Measurements from ENCODE around the gene THSD4.
"Not testable (repeated sequence)": the region's sequence is repeated elsewhere in the genome, so short reads cannot be mapped to it uniquely, and the experiment has no call there.

THSD4 gene

DNA sequence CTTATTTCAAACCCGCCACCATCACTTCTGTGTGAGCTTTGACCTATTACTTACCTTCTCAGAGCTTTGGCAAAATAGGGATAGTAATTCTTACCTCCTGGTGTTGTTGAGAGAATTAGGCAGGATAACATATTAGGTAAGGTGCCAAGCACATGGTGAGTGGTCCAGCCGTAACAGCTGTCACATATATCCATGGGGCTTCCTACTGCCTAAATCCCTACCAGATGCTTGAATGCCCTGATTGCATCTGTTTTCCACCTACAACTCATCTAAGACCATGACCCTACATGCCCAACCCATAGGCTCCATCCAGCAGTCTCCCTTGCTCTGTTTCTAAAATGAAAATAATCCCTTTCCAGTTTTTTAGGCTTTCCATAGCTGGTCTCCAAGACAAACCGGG is 532.8 kb downstream of the THSD4 start:
- no peak for DNase-seq

DNA sequence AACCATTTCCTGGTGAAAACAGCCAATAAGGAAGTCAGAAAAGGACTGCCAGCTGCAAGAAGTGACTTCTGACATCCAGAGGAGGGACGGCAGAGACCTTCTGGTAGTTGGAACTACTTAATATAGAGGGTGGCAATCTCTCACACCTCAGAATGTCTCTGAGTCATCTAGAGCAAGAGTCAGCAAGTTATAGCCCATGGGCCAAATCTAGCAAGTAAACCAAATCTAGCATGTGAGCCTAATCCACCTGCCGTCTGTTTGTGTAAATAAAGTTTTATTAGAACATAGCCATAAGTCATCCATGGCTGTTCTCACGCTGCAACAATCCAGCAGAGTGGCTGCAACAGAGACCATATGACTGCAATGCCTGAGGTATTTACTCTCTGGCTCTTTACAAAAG is 534.6 kb downstream of the THSD4 start:
- DNase-seq: no peak

DNA sequence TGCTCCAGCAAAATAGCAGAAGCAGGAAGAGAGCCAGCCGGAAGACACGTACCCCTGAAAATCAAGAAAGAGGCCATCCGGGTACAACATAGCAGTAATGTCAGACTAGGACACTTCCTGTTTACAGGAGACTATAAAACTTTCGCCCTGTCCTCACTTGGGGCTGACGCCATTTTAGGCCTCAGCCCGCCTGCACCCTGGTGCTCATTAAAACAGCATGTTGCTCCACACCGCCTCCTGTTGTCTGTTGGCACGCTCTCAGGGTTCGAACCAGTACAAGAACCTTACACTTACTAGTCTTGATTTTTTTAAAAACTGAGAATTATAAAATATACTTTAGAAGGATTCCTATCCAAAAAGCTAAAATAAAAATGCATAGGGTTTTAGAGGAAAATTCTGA is 535.3 kb downstream of the THSD4 start:
- no peak for DNase-seq

DNA sequence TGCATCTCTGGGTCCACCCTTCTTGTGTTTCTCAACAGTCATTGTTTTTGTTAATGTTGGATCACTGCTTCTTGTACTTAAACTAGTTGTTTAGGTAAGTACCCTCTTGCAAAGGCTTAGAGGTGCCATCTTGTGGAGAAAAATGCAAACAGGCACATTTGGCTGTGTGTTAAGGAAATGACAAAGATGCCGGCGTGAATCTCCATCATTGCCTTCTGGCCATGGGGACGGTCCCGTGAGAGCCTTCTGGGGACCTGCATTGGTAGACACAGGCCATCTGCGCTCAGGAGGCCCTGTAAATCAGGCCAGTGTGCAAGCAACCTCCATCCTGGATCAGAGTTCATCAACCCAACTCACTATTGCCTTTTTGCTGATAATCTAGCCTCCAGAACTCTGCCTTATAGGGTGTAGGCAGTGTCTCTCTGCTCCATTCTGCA is 536.5 kb downstream of the THSD4 start:
- DNase-seq: no peak

DNA sequence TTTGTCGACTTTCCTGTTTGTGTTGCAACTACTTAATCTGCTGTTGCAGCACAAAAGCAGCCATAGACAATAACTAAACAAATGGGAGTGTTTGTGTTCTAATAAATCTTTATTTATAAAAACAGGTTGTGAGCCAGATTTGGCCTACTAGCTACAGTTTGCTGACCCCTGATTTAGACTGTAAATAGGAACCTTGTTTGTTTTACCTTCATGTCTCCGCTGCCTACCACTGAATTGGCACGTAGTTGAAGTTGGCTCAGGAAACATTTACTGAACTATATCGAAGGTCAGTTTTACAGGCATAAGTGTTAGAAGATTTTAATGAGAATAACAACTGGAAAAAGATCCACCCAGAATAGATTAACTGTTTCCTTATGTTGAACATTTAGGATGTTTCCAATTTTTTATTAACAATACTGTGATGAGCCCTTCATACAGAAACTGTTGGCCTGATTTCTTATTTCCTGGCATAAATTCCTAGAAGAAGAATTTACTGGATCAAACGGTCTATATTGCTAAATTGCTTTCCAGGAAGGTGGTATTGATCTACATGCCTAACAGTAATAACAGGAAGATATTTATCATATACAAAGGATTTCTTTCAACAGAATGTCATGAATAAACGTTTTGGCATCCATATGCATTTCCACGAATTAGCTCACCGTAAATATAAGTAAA is 538.9 kb downstream of the THSD4 start:
- no peak for DNase-seq

DNA sequence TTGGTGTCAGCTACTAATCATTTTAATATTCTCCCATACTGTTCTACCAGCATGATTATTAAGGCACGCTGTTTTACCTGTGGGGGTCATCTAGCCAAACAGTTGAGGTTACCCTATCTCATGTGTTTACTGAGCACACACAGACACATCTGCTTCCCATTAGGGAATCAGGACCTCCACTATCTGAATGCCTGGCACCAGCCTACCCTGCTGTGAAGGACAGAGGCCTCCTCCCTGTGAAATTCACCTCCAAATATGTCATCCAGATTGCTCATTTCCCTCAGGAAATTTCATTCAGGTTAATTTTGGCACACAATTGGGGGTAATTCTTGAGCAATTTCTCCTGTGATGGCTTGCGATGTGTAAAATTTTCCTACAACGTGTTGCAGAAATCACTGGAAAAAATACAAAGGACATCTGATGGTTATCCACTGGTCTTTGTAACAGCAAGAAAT is 539.5 kb downstream of the THSD4 start:
- DNase-seq: no peak

DNA sequence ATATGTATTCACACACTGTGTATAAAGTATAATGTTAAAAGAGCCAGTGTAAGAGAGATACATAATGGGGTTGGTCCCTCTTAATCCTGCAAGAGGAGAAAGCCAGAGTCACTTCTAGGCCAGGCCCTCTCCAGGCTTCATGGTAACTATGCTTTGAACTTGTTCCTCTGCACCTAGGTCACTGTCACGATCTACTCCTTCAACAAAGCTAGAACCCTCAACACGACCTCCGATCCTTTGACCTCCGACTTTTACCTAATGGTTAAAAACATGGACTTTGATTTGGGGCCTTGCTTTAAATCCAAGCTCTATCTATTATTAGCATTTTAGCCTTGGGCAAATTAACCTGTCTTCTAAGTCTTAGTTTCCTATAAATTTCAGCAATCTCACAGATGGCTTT is 541.2 kb downstream of the THSD4 start:
- DNase-seq: no peak

DNA sequence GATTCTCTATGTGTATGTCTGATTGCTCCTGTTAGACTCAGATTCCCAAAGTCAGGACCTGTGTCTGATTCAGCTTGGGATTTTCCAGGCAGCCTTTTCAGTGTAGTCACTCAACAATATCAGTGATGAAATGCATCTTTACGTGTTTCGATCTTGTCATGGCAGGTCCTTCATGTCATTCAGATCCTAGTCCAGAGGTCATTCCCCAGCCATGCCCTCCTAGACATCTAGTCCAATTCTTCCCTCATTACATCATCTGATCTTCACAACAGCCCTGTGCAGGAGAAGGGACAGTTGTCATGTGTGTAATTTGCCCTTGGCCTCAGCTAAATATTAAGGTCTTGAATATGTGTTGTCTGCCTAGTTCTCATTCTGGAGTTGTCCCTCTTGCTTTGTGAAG is 541.9 kb downstream of the THSD4 start:
- DNase-seq: no peak

DNA sequence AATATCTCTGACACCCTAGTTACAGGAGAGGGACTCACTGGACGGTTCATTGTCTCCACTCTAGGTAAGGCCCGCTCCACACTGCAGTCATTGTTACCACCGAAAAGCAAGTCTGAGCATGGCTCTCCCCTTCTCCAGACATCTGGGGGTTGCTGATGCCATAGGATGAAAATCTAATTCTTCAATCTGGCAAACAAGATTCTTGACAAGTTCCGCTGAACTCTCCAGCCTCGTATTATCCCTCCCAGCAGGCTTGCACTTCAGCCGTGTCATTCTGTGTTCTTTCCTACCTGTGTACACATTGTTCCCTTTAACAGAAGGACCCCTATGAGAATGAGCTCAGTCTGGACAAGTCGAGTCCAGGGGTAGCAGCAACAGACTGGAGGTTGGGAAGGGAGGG is 542.8 kb downstream of the THSD4 start:
- no peak for DNase-seq

DNA sequence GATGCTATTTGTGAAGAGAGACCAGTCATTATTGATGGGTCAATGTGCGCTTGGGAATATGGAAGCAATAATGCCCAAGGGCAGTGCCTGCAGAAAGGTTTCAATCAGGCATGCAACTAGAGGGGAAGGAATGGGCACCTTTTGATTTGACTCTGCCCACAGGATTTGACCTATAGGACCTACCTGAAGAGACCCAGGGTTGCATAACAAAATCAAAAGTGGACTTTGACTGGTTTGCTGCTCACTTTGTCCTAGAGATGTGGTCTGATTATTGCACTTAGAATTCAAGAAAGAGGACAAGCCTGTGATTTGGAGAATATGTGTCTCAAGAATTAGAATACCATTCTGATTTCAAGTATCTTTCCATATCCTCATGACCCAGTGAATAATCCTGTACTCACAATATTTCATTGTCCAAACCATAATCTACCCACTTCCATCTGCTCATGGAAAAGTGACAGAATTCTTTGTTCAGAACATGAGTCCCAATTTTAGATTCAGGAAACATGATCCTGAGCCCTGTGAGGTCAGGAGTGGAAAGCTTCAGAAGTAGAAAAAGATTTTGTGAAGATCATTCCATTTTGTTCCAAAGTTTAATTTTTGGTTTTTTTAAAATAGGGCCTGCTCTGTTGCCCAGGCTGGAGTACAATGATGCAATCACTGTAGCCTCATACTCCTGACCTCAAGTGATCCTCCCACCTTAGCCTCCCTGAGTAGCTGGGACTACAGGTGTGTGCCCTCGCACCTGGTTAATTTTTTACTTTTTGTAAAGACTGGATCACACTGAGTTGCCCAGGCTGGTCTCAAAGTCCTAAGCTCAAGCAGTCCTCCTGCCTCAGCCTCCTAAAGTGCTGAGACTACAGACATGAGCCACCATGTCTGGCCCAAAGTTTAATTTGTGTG is 543.8 kb downstream of the THSD4 start:
- DNase-seq: no peak

DNA sequence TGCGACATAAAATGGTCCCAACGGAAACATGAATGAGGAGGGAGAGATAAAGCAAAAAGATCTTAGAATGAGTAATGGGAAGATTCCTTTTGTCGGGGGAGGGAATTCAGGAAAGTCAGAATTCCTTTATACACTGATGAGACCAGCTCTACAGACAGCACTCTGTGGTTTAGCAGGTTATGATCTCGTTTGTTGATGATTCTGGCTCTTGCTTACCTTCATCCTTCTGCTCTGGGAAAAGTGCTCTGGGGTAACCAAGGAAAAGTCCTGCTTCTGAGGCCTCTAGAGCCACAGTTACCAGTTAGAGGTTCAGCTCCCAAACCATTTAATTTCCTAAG is 544.4 kb downstream of the THSD4 start:
- DNase-seq: no peak

DNA sequence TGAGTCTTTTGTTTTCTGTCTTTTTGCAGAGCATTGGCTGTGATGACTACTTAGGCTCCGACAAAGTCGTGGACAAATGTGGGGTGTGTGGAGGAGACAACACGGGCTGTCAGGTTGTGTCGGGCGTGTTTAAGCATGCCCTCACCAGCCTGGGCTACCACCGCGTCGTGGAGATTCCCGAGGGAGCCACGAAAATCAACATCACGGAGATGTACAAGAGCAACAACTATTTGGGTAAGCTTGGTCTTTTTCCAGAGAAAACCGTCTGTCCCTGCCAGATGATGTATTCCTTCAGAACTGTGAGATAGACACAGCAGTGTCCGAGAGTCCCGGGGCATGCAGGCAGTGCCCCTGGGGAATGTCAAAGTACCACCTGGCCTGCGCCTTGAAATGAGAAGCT is 545.2 kb downstream of the THSD4 start:
- no peak for DNase-seq

DNA sequence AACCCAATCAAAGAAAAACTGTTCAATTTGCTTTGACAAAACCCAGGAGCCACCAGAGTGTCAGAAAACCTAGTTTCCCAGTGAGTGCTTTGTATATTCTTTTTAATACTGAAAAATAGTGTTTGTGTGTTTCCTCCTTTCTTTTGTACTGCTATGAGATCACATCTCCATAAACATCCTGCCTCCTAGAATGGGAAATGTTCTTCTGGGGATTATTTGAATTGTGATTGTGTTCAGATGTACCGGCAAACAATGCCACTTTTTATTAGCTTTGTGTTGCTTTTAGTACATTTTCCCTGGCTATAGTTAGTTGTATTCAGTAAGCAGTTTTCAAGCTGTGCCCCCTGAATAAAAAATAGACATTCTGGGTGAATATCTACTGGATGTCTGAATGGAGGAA is 547.0 kb downstream of the THSD4 start:
- no peak for DNase-seq

DNA sequence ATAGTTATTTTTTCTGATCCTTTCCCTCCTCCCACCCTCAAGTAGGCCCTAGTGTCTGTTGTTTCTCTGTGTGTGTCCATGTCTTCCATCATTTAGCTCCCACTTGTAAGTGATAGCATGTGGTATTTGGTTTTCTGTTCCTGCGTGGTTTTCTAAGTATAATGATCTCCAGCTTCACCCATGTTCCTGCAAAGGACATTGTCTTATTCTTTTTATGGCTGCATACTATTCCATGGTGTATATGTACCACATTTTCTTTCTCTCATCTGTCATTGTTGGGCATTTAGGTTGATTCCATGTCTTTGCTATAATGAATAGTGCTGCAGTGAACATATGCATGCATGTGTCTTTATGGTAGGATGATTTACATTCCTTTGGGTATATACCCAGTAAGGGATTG is 549.4 kb downstream of the THSD4 start:
- DNase-seq: no peak

DNA sequence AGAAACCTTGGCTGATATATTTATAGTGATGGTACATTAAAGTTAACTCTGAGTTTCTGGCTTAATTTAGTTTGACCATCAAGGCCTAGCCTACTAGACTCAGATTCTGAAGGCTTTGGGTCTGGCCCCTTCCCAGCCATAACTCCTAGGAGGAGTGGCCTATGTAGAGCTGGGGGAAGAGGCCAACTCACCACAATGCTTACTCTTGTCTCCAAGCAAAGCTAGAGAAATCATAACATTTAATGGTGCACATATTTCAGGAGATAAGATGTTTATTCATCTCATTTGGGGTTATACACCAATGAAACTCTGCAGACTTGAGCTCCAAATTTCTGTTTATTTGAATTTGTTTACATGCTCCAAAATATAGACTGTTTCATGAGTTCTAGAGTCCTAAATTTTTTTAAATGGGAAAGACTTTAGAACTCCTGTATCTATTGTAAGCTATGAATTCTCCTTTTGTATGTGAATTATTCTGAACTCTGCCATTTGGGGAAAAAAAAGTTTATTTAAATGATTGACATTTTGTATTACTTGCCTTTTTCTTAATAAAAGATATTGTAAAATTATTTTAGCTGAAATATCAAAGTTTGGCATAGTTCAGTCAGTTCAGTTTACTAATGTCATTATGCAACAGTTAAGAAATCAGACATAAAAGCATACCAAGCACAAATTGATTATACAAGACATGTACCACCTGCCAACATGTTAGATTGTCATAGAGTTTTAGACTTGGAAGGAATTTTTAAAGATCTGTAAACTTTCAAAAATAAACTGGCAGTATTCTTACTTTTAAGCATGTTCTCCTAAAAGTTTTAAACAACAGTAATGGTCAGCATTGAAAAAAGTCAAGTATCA is 551.7 kb downstream of the THSD4 start:
- DNase-seq: no peak

DNA sequence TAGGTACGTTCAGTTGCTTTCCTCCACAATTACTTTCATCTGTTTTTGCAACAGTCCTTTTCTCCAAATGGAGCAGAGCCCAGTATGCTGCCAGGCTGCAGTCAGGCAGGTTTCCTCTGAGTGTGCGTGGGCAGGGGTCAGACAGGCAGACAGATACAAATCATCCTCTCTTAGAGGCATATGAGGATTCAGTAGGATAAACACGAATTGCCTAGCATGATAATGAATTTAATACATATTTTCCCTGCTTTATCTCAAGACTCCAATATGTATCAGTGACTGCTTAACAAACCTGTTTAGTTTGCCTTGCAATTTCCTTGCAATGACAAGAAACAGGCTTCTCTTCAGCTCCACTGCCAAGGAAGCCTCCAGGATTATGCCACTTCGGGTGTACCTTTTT is 554.4 kb downstream of the THSD4 start:
- no peak for DNase-seq

DNA sequence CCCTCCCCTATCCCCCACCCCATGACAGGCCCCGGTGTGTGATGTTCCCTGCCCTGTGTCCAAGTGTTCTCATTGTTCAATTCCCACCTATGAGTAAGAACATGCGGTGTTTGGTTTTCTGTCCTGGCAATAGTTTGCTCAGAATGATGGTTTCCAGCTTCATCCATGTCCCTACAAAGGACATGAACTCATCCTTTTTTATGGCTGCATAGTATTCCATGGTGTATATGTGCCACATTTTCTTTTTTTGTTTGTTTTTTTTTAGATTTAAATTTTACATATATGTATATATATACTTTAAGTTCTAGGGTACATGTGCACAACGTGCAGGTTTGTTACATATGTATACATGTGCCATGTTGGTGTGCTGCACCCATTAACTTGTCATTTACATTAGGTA is 555.0 kb downstream of the THSD4 start:
- DNase-seq: not testable (repeated sequence)

DNA sequence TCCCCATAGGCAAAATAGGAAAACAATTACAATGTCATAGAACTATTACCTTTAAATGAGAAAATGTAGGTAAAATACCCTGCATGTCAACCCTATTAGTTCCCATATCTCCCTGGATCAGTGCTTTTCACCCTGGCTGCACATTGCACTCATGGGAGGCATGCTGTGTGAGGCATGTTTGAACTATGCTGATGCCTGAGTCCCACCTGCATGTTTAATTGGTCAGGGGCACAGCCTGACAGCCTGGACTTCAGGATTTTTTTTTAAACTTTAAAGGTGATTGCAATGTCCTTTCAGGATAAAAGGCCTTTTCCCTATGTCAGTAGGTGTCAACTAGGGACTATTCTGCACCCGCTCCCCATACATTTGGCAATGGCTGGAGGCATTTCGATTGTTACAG is 559.1 kb downstream of the THSD4 start:
- no peak for DNase-seq

DNA sequence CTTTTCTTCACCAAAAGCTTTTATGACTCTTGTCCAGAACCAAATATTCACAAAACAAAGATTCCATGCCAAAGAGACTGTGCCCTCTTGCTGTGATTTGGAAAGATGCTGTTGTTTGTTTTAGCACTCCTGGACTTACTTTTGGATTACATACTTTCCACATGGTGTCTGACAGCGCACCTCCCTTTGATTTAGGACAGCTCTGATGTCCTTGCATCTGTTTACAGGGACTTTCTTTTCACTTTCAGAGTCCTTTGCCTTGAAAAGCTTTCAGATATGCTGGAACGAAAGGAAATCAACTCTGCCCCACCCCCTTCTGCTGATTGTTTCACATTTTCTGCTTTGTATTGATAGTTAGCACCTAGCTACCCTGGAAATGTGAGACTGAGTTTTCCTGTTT is 562.1 kb downstream of the THSD4 start:
- DNase-seq: no peak

DNA sequence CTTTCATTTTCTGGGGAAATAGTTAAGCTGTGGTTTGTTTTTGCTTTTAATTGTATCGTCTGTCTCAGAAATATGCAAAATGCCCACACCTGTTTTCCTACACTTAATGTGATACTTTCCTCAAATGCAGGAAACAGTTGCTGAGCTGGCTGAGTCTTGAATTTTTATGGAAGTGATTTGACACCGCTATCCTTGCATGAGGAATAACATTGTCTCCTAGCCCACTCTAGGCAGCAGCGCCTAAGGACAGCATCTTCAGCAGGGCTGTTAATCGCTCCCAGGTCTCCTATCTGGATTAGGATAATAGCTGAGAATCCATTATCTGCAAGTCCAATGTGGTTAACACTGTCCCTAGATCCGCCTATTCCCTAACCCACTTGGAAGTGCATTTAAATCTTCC is 562.5 kb downstream of the THSD4 start:
- DNase-seq: no peak

DNA sequence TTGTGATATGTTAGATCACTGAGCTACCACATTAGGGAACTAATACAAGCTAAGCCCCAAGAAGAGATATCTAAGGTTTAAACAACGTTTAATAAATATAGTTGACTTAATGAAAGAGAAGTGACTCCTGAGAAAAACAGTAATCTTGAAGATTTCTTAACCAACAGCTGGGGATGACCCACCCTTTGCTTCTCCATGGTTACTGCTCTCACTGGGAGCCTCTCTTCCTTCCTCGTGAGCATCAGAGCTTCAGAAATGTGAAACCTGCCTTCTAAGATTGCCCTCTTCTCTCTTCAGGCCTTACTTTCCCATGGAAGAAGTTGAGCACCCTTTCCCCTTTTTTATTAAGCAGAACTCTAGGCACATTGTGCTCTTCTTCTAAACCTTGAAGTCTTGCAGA is 562.9 kb downstream of the THSD4 start:
- DNase-seq: no peak

DNA sequence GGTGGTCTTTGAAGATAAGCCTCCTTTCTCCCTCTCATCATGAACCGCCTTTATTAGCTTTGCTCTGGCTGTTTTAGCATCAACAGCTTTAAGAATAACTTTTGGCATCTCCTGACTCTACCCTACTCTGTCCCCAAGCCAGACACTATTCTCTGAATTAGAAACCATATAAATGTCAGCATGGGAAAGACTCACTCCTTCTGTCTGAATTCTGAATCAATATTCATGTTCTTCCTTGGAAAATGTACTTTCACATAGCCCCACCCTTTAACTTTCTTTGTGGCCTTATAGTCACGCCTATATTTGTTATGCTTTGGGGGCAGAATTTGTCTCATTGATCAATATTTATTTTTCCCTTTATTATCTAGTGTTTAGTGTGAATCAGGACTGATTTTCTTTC is 563.3 kb downstream of the THSD4 start:
- DNase-seq: no peak

DNA sequence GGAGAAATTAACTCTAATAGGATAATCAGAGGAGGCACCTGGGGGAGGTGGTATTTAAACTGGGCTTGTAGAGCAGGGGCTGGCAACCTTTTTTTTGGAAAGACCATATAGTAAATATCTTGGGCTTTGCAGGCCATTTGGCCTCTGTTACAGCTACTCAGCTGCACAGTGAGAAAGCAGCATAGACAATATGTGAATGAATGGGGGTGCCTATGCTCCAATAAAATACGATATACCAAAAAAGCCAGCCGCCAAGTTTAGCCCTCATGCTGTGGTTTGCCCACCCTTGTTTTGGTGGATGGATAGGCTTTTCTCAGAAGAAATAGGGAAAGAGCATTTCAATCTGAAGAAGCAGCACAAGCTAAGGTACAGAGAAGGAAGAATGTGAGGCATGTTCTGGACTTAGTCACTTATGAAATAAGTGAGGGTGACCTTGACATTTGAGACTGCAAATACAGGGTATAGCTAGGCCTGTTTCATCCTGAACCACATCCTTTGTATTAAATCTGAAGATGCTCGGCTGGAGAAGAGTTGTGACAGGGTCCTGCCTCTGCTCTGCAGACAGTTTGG is 564.0 kb downstream of the THSD4 start:
- no peak for DNase-seq

Data from cerebellar nuclear complex (tissue), 1 donor.